Psoas muscle (tissue), 8 donors: ENCODE data around the gene ZDHHC18. TPM values are rescaled to one million over a fixed set of nuclear protein-coding genes. Genes with fewer than 3 reads are reported as not detected.
A peak's percentile ranks its signal among the peaks of the same experiment; 100 is the strongest.

Experiments used
- ATAC-seq, 4 donors: fragments of 200-7000 bp; cut with Tn5 transposase; one replicate each; pipeline ENCODE4 v1.9.1; 2020; ENCODE audit warnings: moderate library complexity in 3 of 4, mild to moderate bottlenecking in 2 of 4
- DNase-seq, 2 donors: peaks; one replicate each; pipeline ENCODE4 v3.0.0-alpha.2; 2020
- H3K27ac ChIP-seq: fragments of 200-600 bp; one replicate; pipeline ENCODE4 v1.8.0; 2022
- H3K27me3 ChIP-seq, 3 donors: fragments of 200-600 bp in 1 of 3; one replicate each; pipeline versions ENCODE4 v1.6.1 to v1.8.0; 2013 to 2022; ENCODE audit warnings: low read length in 2 of 3, mild to moderate bottlenecking in 2 of 3, moderate library complexity in 1 of 3; ENCODE audit not compliant: insufficient read depth in 3 of 3
- H3K36me3 ChIP-seq, 2 donors: fragments of 200-600 bp in 1 of 2; one replicate each; pipeline versions ENCODE4 v1.6.1 to v1.8.0; 2013 to 2022; ENCODE audit warnings: low read depth in 1 of 2, mild to moderate bottlenecking in 1 of 2, moderate library complexity in 1 of 2; ENCODE audit not compliant: insufficient read depth in 1 of 2
- H3K4me1 ChIP-seq: fragments of 200-600 bp; one replicate; pipeline ENCODE4 v1.8.0; 2022
- H3K4me3 ChIP-seq: fragments of 200-600 bp; one replicate; pipeline ENCODE4 v1.8.0; 2022; ENCODE audit warnings: mild to moderate bottlenecking
- H3K9me3 ChIP-seq: fragments of 200-600 bp; one replicate; pipeline ENCODE4 v1.8.0; 2022
- CTCF ChIP-seq: fragments of 200-600 bp; IDR thresholded peaks from one replicate; pipeline ENCODE4 v1.8.0; 2022; ENCODE audit warnings: antibody characterized with exemption
- WGBS, 3 donors: extraction: QIAGEN DNeasy Blood & Tissue Kit; methylation state at CpG; one replicate each; pipeline versions ENCODE4 v1.1.6 to v1.1.7; 2013; 5-methylcytosine and 5-hydroxymethylcytosine counted together
- intact Hi-C, 2 donors: fragments of 100-400 bp; cut with DNase I; formaldehyde crosslinking; loops; one replicate each; pipeline versions ENCODE4 v1.11.0 to v1.14.2; 2022
- polyA plus RNA-seq, 3 donors: library from polyadenylated mRNA; stranded (reverse); fragments of 200-250 nt; gene quantifications; one replicate each; pipeline ENCODE4 v1.2.3, GENCODE V29; 2013
- total RNA-seq, 4 donors: library from RNA; stranded (reverse); fragmentation: NEBNext Ultra II Directional in 2 of 4; extraction: Animal tissue kit (Norgen Biotek cat#: 25700) in 2 of 4; gene quantifications; one replicate each; pipeline versions ENCODE4 v1.2.1 to v1.2.4, GENCODE V29; 2021 to 2023
- donor health status: healthy with polysubstance abuse.
- donor health status: DM: no; HTN: no; CAD: no; lungs with moderate emphysema.
- donor health status: Bipolar disorder and iron deficiency.
- donor health status: healthy.
- donor health status: DM: yes; HTN: yes; CAD: no.
- donor health status: DM: no; HTN: no; CAD: no.
- donor health status: DM: no; HTN: no; CAD: no.
- donor health status: DM: yes; HTN: yes; CAD: no.

ZDHHC18 gene
- total and polyA plus RNA-seq, 7 donors, result 7.7 to 16.9 (median 10.8) TPM

- DNase-seq (no peak), ATAC-seq (peak; percentile 27 to 70 (median 47))
- Histone ChIP-seq H3K36me3 (peaks cover 8 to 80% of the 10 kb centered on the region in 2 donors), H3K27ac (peak overlapping the region; percentile 94), H3K9me3 (no peaks in the 10 kb centered on the region), H3K27me3 (no peaks in the 10 kb centered on the region), H3K4me3 (peak overlapping the region; percentile 96), H3K4me1 (peaks cover 14% of the 10 kb centered on the region)
- 1 to 3% (median 2%) methylated on average over 12 of the region's 12 CpGs for WGBS, 3 donors
- intact Hi-C loops, result loop anchor here in 1 of 2 donors (5.0 kb wide), 1 partner anchor 38 kb away; no protein-coding TSS in a partner anchor
- TF ChIP-seq CTCF, result no peak
Observed at GRCh38 chr1:26890467-26890796, 63.9 kb downstream of the ZDHHC18 start.

- Histone ChIP-seq H3K4me1 (peaks cover 16% of the 10 kb centered on the region), H3K36me3 (peaks cover 12 to 79% of the 10 kb centered on the region in 2 donors), H3K27me3 (no peaks in the 10 kb centered on the region), H3K9me3 (no peaks in the 10 kb centered on the region), H3K27ac (no peak overlapping the region), H3K4me3 (no peak overlapping the region)
- no peak for DNase-seq
- ATAC-seq, result no peak
- TF ChIP-seq CTCF, result no peak
- intact Hi-C loops, result loop anchor here in 1 of 2 donors (5.0 kb wide), 1 partner anchor 42 kb away; no protein-coding TSS in a partner anchor
- WGBS, 3 donors, result 92 to 94% (median 94%) methylated on average over 13 of the region's 13 CpGs
Observed at GRCh38 chr1:26894263-26894662, 67.8 kb downstream of the ZDHHC18 start.

- Histone ChIP-seq H3K27ac (no peak overlapping the region), H3K36me3 (peaks cover 12 to 66% of the 10 kb centered on the region in 2 donors), H3K27me3 (no peaks in the 10 kb centered on the region), H3K9me3 (no peaks in the 10 kb centered on the region), H3K4me1 (peaks cover 21% of the 10 kb centered on the region), H3K4me3 (no peak overlapping the region)
- no peak for TF ChIP-seq CTCF
- intact Hi-C loops, result no loop called here
- DNase-seq (no peak), ATAC-seq (no peak)
- WGBS, 3 donors, result 88 to 92% (median 90%) methylated on average over 9 of the region's 9 CpGs
Observed at GRCh38 chr1:26897351-26897750, 70.9 kb downstream of the ZDHHC18 start.

- Histone ChIP-seq H3K27me3 (no peaks in the 10 kb centered on the region), H3K4me1 (peaks cover 21% of the 10 kb centered on the region), H3K4me3 (peak within 1 kb of the TSS; percentile 81), H3K9me3 (no peaks in the 10 kb centered on the region), H3K27ac (peak within 1 kb of the TSS; percentile 78), H3K36me3 (peaks cover 7 to 37% of the 10 kb centered on the region in 2 donors)
- 0% methylated on average over 47 to 50 of the region's 50 CpGs for WGBS, 3 donors
- peak; percentile 92 to 99 (median 93) for ATAC-seq
- intact Hi-C loops, result no loop called here
- TF ChIP-seq CTCF, result no peak
- peak; percentile 91 to 96 for DNase-seq
Observed at GRCh38 chr1:26900001-26900814, 73.7 kb downstream of the ZDHHC18 start, which contains the start of gene GPATCH3. TSS of gene GPATCH3 (minus strand) at chr1:26900467. CDS start at chr1:26900442, 25 bp downstream.
